Stomach (tissue), 4 donors: ENCODE data around the gene ANKRD12.

Experiments used
- CTCF ChIP-seq, 7 experiments: fragments of 450-650 bp in 4 of 7; fragments of 200-600 bp in 3 of 7; sonication (generic) in 3 of 7; IDR thresholded peaks; one replicate each; pipeline ENCODE4 v1.5.1; 2016 to 2019; ENCODE audit warnings: antibody characterized with exemption in 7 of 7, control low read depth in 2 of 7, mild to moderate bottlenecking in 1 of 7
- POLR2A ChIP-seq, 4 donors: fragments of 450-650 bp; IDR thresholded peaks; one replicate each; pipeline ENCODE4 v1.6.1; 2016; ENCODE audit warnings: antibody characterized with exemption in 4 of 4, control low read depth in 2 of 4, mild to moderate bottlenecking in 1 of 4, moderate library complexity in 1 of 4

- TF ChIP-seq CTCF (IDR thresholded peaks at IDR 0.05) (no peak), POLR2A (IDR thresholded peaks at IDR 0.05) (no peak)
Measured at GRCh38 chr18:9096685-9097084, 39.9 kb upstream of the ANKRD12 start.
